PFSK-1 (cell line): ENCODE results near the gene BTNL8.

Experiments
- FOXP2 ChIP-seq: optimal IDR thresholded peaks from 2 replicates; pipeline ENCODE3; 2011; ENCODE audit warnings: borderline replicate concordance, control low read depth, inconsistent platforms; ENCODE audit not compliant: insufficient read depth; ENCODE audit errors: extremely low read length, extremely low read depth
- POLR2AphosphoS5 ChIP-seq: IDR thresholded peaks from 2 replicates; pipeline ENCODE4 v1.6.1; 2012; ENCODE audit warnings: low read depth, mild to moderate bottlenecking, control low read depth, low read length, moderate library complexity
- REST ChIP-seq, 2 experiments: IDR thresholded peaks; 2 replicates each; pipeline versions ENCODE4 v1.6.1 to v1.8.0; 2011 to 2012; ENCODE audit warnings: low read depth in 2 of 2, low read length in 2 of 2, control low read depth in 1 of 2, inconsistent platforms in 1 of 2, mild to moderate bottlenecking in 1 of 2, moderate library complexity in 1 of 2; ENCODE audit not compliant: insufficient read depth in 1 of 2
- SIN3A ChIP-seq: IDR thresholded peaks from 2 replicates; pipeline ENCODE4 v1.6.1; 2012; ENCODE audit warnings: mild to moderate bottlenecking, low read length, moderate library complexity, borderline replicate concordance; ENCODE audit not compliant: insufficient read depth
- TAF1 ChIP-seq: IDR thresholded peaks from 2 replicates; pipeline ENCODE4 v1.6.1; 2012; ENCODE audit warnings: low read length, control low read depth, borderline replicate concordance; ENCODE audit not compliant: insufficient read depth

BTNL8 gene

GRCh38 chr5:180970875-180971274, 71.9 kb downstream of the BTNL8 start:
- TF ChIP-seq POLR2AphosphoS5 (no peak), FOXP2 (no peak), TAF1 (no peak), REST (IDR thresholded peaks at IDR 0.05; ENCODE audit: insufficient read depth in 1 of 2, low read depth in 2 of 2, low read length in 2 of 2) (no peak), SIN3A (no peak)

- TF ChIP-seq TAF1: no peak
- no peak for TF ChIP-seq FOXP2
- no peak for TF ChIP-seq REST (IDR thresholded peaks at IDR 0.05; ENCODE audit: insufficient read depth in 1 of 2, low read depth in 2 of 2, low read length in 2 of 2)
- TF ChIP-seq SIN3A: no peak
- TF ChIP-seq POLR2AphosphoS5: no peak
Measured at GRCh38 chr5:180974612-180975315, 75.8 kb downstream of the BTNL8 start.

GRCh38 chr5:180975338-180975737, 76.4 kb downstream of the BTNL8 start:
- TF ChIP-seq POLR2AphosphoS5 (no peak), TAF1 (no peak), SIN3A (no peak), FOXP2 (no peak), REST (IDR thresholded peaks at IDR 0.05; ENCODE audit: insufficient read depth in 1 of 2, low read depth in 2 of 2, low read length in 2 of 2) (no peak)

- no peak for TF ChIP-seq POLR2AphosphoS5
Measured at GRCh38 chr5:180976518-180976917, 77.6 kb downstream of the BTNL8 start.

- TF ChIP-seq FOXP2 (no peak), REST (IDR thresholded peaks at IDR 0.05; ENCODE audit: insufficient read depth in 1 of 2, low read depth in 2 of 2, low read length in 2 of 2) (no peak), SIN3A (no peak), POLR2AphosphoS5 (no peak), TAF1 (no peak)
Measured at GRCh38 chr5:180977852-180978251, 78.9 kb downstream of the BTNL8 start.
